ENCODE data around the gene METTL22. TPM values are rescaled to one million over a fixed set of nuclear protein-coding genes. Genes with fewer than 3 reads are reported as not detected.

The METTL22 gene
- polyA plus RNA-seq, 2 of the 4 experiments (the other 2 are of a cell fraction) = 21.0 to 40.9 TPM

- no peak overlapping the region for H3K27ac ChIP-seq
- H3K4me2 ChIP-seq = peak overlapping the region; percentile 37; the same call in 1 of the 3 replicates
- no peak for DNase-seq (ENCODE audit: low read depth in 1 of 2, low spot score in 1 of 2)
- WGBS (ENCODE audit: missing lambda C conversion rate) = 52% methylated on average over 5 of the region's 5 CpGs
- ChIA-PET POLR2A (no interaction called here), CTCF (interaction anchor here (0.9 to 2.7 kb wide), 2 partner anchors 17 to 114 kb away, joined by 3 to 11 read pairs; no protein-coding TSS in a partner anchor)
- TF ChIP-seq KDM5A (IDR thresholded peaks at IDR 0.05) (no peak), CHD4 (IDR thresholded peaks at IDR 0.05; ENCODE audit: borderline replicate concordance) (no peak), RNF2 (IDR thresholded peaks at IDR 0.05; ENCODE audit: borderline replicate concordance, low read depth) (no peak), MYC (IDR thresholded peaks at IDR 0.05; ENCODE audit: borderline replicate concordance, low read length) (no peak), EP300 (IDR thresholded peaks at IDR 0.05) (no peak), SREBF2 (IDR thresholded peaks at IDR 0.05) (no peak), BHLHE40 (IDR thresholded peaks at IDR 0.05; ENCODE audit: low read depth, low read length) (no peak), CTCF (IDR thresholded peaks at IDR 0.05) (no peak), HDAC2 (IDR thresholded peaks at IDR 0.05) (no peak), ZFP36 (IDR thresholded peaks at IDR 0.05; ENCODE audit: borderline replicate concordance, partially characterized antibody) (no peak), ZC3H11A (IDR thresholded peaks at IDR 0.05) (no peak), RAD21 (conservative IDR thresholded peaks at IDR 0.05 in 1 of 2, IDR thresholded peaks at IDR 0.05 in 1 of 2) (no peak), FOSL2 (IDR thresholded peaks at IDR 0.05) (no peak), FOSL2 (CRISPR knock-in tag; IDR thresholded peaks at IDR 0.05) (no peak), HMGXB4 (CRISPR knock-in tag; IDR thresholded peaks at IDR 0.05; ENCODE audit: borderline replicate concordance) (no peak), ZSCAN20 (CRISPR knock-in tag; IDR thresholded peaks at IDR 0.05) (no peak)
- no peak for FAIRE-seq
- H3K4me1 ChIP-seq = peaks cover 29% of the 10 kb centered on the region
- H3K9me3 ChIP-seq = peaks cover 10% of the 10 kb centered on the region
- no peak for ATAC-seq
- H3K4me3 ChIP-seq = no peak overlapping the region
These were observed 56.0 kb downstream of the METTL22 start for GRCh38 chr16:8677481-8677880.

GRCh38 chr16:8678068-8678927, 56.8 kb downstream of the METTL22 start:
- no peak overlapping the region for H3K4me3 ChIP-seq
- 69% methylated on average over 7 of the region's 7 CpGs for WGBS (ENCODE audit: missing lambda C conversion rate)
- peaks cover 10% of the 10 kb centered on the region for H3K9me3 ChIP-seq
- ATAC-seq (no peak), FAIRE-seq (no peak), DNase-seq (ENCODE audit: low read depth in 1 of 2, low spot score in 1 of 2) (peak in 1 of 2 experiments; percentile 37)
- CTCF ChIA-PET = interaction anchor here (0.9 to 2.7 kb wide), 3 partner anchors 11 to 113 kb away, joined by 3 to 11 read pairs (median 3); no protein-coding TSS in a partner anchor
- POLR2A ChIA-PET = interaction anchor here (1.0 kb wide), 1 partner anchor 125 kb away, joined by 3 read pairs; no protein-coding TSS in a partner anchor
- H3K4me1 ChIP-seq = peaks cover 29% of the 10 kb centered on the region
- peak overlapping the region; percentile 37; the same call in 2 of the 3 replicates for H3K4me2 ChIP-seq
- no peak overlapping the region for H3K27ac ChIP-seq
- TF ChIP-seq FOSL2 (IDR thresholded peaks at IDR 0.05) = no peak
- no peak for TF ChIP-seq FOSL2 (CRISPR knock-in tag; IDR thresholded peaks at IDR 0.05)
- TF ChIP-seq ELK1 (IDR thresholded peaks at IDR 0.05; ENCODE audit: low read depth, low read length) = no peak
- TF ChIP-seq RARB (CRISPR knock-in tag; IDR thresholded peaks at IDR 0.05) = no peak
- TF ChIP-seq HOXA7 (CRISPR knock-in tag; IDR thresholded peaks at IDR 0.05) = no peak
- no peak for TF ChIP-seq HMGXB4 (CRISPR knock-in tag; IDR thresholded peaks at IDR 0.05; ENCODE audit: borderline replicate concordance)
- no peak for TF ChIP-seq CBX8 (IDR thresholded peaks at IDR 0.05)
- no peak for TF ChIP-seq KDM5A (IDR thresholded peaks at IDR 0.05)
- no peak for TF ChIP-seq KDM1A (IDR thresholded peaks at IDR 0.05; ENCODE audit: low read depth)
- TF ChIP-seq TP53 (CRISPR knock-in tag; IDR thresholded peaks at IDR 0.05) = no peak
- TF ChIP-seq E2F6 (IDR thresholded peaks at IDR 0.05; ENCODE audit: borderline replicate concordance, low read depth) = no peak
- no peak for TF ChIP-seq FOSB (CRISPR knock-in tag; IDR thresholded peaks at IDR 0.05)
- TF ChIP-seq MAZ (IDR thresholded peaks at IDR 0.05; ENCODE audit: borderline replicate concordance, low read depth, low read length) = no peak
- no peak for TF ChIP-seq JUN (IDR thresholded peaks at IDR 0.05)
- no peak for TF ChIP-seq PBX3 (IDR thresholded peaks at IDR 0.05)
- no peak for TF ChIP-seq ESRRA (IDR thresholded peaks at IDR 0.05; ENCODE audit: borderline replicate concordance, low read length)

Measured in A549 (cell line).